Measurements from ENCODE around the gene PRKD3. TPM values are rescaled to one million over a fixed set of nuclear protein-coding genes. Genes with fewer than 3 reads are reported as not detected.

The PRKD3 gene
- total and polyA plus RNA-seq, 2 of the 13 experiments (the other 11 are each of a cell fraction or from before 2014, with no cell fraction given): 11.6 to 38.4 TPM

- no peak for TF ChIP-seq AFF4 (CRISPR knock-in tag; IDR thresholded peaks at IDR 0.05)
- TF ChIP-seq PAXIP1 (CRISPR knock-in tag; conservative IDR thresholded peaks at IDR 0.05): no peak
- TF ChIP-seq DR1 (CRISPR knock-in tag; IDR thresholded peaks at IDR 0.05): no peak
- no peak for TF ChIP-seq WIZ (CRISPR knock-in tag; IDR thresholded peaks at IDR 0.05)
- TF ChIP-seq POGK (CRISPR knock-in tag; conservative IDR thresholded peaks at IDR 0.05): peak; percentile 70
- no peak for TF ChIP-seq ZNF30 (CRISPR knock-in tag; IDR thresholded peaks at IDR 0.05)
- no peak for TF ChIP-seq ZNF354B (CRISPR knock-in tag; IDR thresholded peaks at IDR 0.05)
- no peak for TF ChIP-seq SAFB2 (CRISPR knock-in tag; IDR thresholded peaks at IDR 0.05; ENCODE audit: borderline replicate concordance, low read depth)
- 0 out of 2 replicates have a peak, but pooled peaks have one; percentile 3 for TF ChIP-seq ELF3 (CRISPR knock-in tag; IDR thresholded peaks at IDR 0.05)
- peak; percentile 76; the same call in 1 of the 2 replicates for TF ChIP-seq ZNF777 (CRISPR knock-in tag; IDR thresholded peaks at IDR 0.05)
- 0 out of 2 replicates have a peak, but pooled peaks have one; percentile 45 for TF ChIP-seq PRDM10 (CRISPR knock-in tag; IDR thresholded peaks at IDR 0.05; ENCODE audit: low read depth)
- peak; percentile 70 for TF ChIP-seq ZBTB7A (CRISPR knock-in tag; IDR thresholded peaks at IDR 0.05)
- TF ChIP-seq ZFP36L1 (CRISPR knock-in tag; IDR thresholded peaks at IDR 0.05): no peak
- TF ChIP-seq ATF7 (IDR thresholded peaks at IDR 0.05): no peak
- no peak for TF ChIP-seq ATF7 (CRISPR knock-in tag; IDR thresholded peaks at IDR 0.05)
- peak; percentile 82 for TF ChIP-seq KMT2B (CRISPR knock-in tag; IDR thresholded peaks at IDR 0.05)
Measured at GRCh38 chr2:37323781-37324535, 675 bp downstream of the PRKD3 start (continued).
